Lower lobe of right lung (tissue), 2 donors: Measurements from ENCODE around the gene PPP1R3C. TPM values are rescaled to one million over a fixed set of nuclear protein-coding genes. Genes with fewer than 3 reads are reported as not detected.

ENCODE experiments used
- ATAC-seq, 2 donors: fragments of 200-7000 bp; cut with Tn5 transposase; one replicate each; pipeline ENCODE4 v1.9.1; 2020 to 2022; ENCODE audit warnings: mild to moderate bottlenecking in 2 of 2, moderate library complexity in 2 of 2
- DNase-seq: peaks from one replicate; pipeline ENCODE4 v3.0.0-alpha.2; 2020
- H3K27ac ChIP-seq: fragments of 200-600 bp; one replicate; pipeline ENCODE4 v1.8.0; 2022
- H3K27me3 ChIP-seq: fragments of 200-600 bp; one replicate; pipeline ENCODE4 v1.8.0; 2022; ENCODE audit warnings: low read depth
- H3K36me3 ChIP-seq: fragments of 200-600 bp; one replicate; pipeline ENCODE4 v1.8.0; 2022; ENCODE audit warnings: mild to moderate bottlenecking
- H3K4me1 ChIP-seq: fragments of 200-600 bp; one replicate; pipeline ENCODE4 v1.8.0; 2022
- H3K4me3 ChIP-seq: fragments of 200-600 bp; one replicate; pipeline ENCODE4 v1.8.0; 2022; ENCODE audit warnings: mild to moderate bottlenecking
- H3K9me3 ChIP-seq: fragments of 200-600 bp; one replicate; pipeline ENCODE4 v1.8.0; 2022
- intact Hi-C: fragments of 100-400 bp; cut with DNase I; formaldehyde crosslinking; loops from one replicate; pipeline ENCODE4 v1.11.0; 2022
- total RNA-seq: library from RNA; stranded (reverse); fragmentation: NEBNext Ultra II Directional; extraction: Animal tissue kit (Norgen Biotek cat#: 25700); gene quantifications from one replicate; pipeline ENCODE4 v1.2.1, GENCODE V29; 2021
- TF ChIP-seq, protein P1 (sequence below): fragments of 200-600 bp; IDR thresholded peaks from one replicate; pipeline ENCODE4 v1.8.0; 2022; ENCODE audit warnings: antibody characterized with exemption, mild to moderate bottlenecking
- donor health status: DM: no; HTN: yes; CAD: no; lungs with severe emphysema.

The PPP1R3C gene
- total RNA-seq, 1 donor from 2014 or later = 10.8 TPM

DNA sequence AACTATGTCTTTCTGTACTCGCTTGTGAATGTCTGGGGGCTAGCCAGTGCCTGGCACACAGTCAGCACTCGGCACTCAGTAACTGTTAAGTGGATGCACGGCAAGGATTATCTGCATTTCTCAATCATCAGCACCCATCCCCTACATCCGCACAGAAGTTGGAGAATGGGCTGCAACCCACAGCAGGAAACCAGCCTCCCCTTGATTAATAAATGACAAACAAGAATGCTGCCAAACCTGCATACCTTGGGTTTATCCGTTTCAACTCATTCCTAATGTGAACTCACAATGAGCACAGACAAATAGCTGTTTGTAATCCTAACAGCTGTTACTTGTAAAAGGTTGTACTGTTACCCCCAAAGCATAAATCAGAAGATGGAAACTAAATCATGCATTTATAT, 28.9 kb downstream of the PPP1R3C start:
- ATAC-seq (no peak), DNase-seq (no peak)
- Histone ChIP-seq H3K36me3 (no peaks in the 10 kb centered on the region), H3K27me3 (no peaks in the 10 kb centered on the region), H3K4me1 (peaks cover 14% of the 10 kb centered on the region), H3K27ac (no peak overlapping the region), H3K9me3 (no peaks in the 10 kb centered on the region), H3K4me3 (no peak overlapping the region)
- intact Hi-C loops = no loop called here
- TF ChIP-seq, protein P1, sequence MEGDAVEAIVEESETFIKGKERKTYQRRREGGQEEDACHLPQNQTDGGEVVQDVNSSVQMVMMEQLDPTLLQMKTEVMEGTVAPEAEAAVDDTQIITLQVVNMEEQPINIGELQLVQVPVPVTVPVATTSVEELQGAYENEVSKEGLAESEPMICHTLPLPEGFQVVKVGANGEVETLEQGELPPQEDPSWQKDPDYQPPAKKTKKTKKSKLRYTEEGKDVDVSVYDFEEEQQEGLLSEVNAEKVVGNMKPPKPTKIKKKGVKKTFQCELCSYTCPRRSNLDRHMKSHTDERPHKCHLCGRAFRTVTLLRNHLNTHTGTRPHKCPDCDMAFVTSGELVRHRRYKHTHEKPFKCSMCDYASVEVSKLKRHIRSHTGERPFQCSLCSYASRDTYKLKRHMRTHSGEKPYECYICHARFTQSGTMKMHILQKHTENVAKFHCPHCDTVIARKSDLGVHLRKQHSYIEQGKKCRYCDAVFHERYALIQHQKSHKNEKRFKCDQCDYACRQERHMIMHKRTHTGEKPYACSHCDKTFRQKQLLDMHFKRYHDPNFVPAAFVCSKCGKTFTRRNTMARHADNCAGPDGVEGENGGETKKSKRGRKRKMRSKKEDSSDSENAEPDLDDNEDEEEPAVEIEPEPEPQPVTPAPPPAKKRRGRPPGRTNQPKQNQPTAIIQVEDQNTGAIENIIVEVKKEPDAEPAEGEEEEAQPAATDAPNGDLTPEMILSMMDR = no peak

GRCh38 chr10:91602868-91603568, 29.9 kb downstream of the PPP1R3C start:
- Histone ChIP-seq H3K27me3 (no peaks in the 10 kb centered on the region), H3K9me3 (no peaks in the 10 kb centered on the region), H3K27ac (no peak overlapping the region), H3K4me3 (no peak overlapping the region), H3K4me1 (peaks cover 6% of the 10 kb centered on the region), H3K36me3 (no peaks in the 10 kb centered on the region)
- DNase-seq = no peak
- intact Hi-C loops = no loop called here
- no peak for ATAC-seq
- TF ChIP-seq, protein P1 = no peak

DNA sequence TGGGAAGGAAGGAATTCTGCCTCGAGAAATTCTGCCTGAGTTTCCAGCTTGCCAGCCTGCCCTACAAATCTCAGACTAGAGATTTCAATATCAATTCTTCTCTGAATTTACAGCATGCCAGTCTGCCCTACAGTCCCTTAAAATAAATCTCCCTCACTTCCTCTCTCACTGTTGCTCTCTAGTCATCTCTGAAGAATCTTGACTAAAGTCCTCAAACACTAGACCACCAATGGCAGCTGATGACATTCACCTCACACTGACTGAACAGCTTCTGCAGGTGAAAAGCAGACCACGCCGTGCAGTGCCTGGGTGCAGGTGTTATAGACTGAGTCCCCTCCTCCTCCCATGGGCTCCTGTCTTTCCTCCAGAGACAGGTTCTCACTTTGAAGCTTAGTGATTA, 30.4 kb downstream of the PPP1R3C start:
- Histone ChIP-seq H3K4me3 (no peak overlapping the region), H3K36me3 (no peaks in the 10 kb centered on the region), H3K4me1 (peaks cover 3% of the 10 kb centered on the region), H3K27ac (no peak overlapping the region), H3K9me3 (no peaks in the 10 kb centered on the region), H3K27me3 (no peaks in the 10 kb centered on the region)
- no peak for DNase-seq
- TF ChIP-seq, protein P1 = no peak
- intact Hi-C loops = no loop called here
- no peak for ATAC-seq

DNA sequence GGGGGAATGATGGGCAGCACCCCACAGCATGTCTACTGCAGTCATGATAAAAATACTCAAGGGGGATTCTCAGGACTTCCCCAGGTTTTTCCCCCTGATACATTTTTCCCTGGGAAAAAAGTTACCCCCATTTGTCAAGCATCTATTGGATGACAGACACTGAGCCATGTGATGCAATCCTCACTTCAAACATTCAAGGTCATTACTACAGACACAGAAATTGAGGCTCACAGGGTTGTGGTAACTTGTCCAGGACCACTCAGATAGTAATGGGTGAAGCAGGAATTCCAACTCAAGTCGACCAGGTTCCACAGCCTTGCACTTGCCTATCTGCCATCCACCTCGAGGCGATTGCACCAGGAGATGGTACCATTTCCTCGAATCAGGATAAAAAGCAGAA, 31.7 kb downstream of the PPP1R3C start:
- ATAC-seq (no peak), DNase-seq (no peak)
- Histone ChIP-seq H3K36me3 (no peaks in the 10 kb centered on the region), H3K4me3 (no peak overlapping the region), H3K27me3 (no peaks in the 10 kb centered on the region), H3K9me3 (no peaks in the 10 kb centered on the region), H3K27ac (no peak overlapping the region), H3K4me1 (peaks cover 10% of the 10 kb centered on the region)
- TF ChIP-seq, protein P1 = no peak
- intact Hi-C loops = no loop called here

DNA sequence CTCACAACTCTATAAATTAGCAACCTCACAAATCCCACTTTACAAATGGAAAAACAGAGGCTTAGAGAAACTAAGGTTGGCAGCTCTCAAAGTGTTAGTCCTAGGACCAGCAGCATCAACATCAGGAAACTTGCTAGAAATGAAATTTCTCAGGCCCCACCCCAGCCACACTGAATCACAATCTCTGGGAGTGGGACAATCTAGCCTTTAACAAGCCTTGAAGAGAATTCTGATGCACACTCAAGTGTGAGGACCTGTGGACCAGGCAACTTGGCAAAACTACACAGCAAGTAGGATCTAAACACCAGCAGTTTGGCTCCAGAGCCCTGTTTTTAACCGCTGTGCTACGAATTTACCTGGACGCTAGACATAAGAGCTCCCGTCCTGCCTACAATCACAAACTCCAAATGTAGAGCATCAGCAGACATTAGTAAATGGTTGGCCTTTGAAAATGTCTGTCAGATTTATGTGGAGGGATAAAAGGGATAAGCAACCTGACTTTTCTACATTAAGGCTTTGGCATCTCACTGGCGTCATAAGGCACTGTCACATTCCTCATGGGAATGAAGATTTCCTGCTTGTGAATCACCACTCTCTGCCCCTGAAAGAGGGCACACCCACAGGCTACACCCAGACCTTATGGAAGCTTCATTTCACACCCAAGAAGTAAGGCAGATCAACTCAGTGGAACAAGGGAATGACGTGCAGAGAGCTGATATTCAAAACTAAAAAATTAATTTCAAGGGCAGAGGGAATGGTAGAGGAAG, 34.5 kb downstream of the PPP1R3C start:
- TF ChIP-seq, protein P1 = no peak
- intact Hi-C loops = no loop called here
- H3K27ac ChIP-seq = no peak overlapping the region

More for the DNA sequence above, 34.5 kb downstream of the PPP1R3C start:
- no peaks in the 10 kb centered on the region for H3K36me3 ChIP-seq
- DNase-seq (no peak), ATAC-seq (no peak)
- H3K9me3 ChIP-seq = no peaks in the 10 kb centered on the region
- peaks cover 10% of the 10 kb centered on the region for H3K4me1 ChIP-seq
- H3K4me3 ChIP-seq = no peak overlapping the region
- no peaks in the 10 kb centered on the region for H3K27me3 ChIP-seq
